Sigmoid colon (tissue), 7 donors: ENCODE measurements around the gene ADAM10. TPM values are rescaled to one million over a fixed set of nuclear protein-coding genes. Genes with fewer than 3 reads are reported as not detected.

Experiments
- DNase-seq: peaks from one replicate; pipeline ENCODE4 v3.0.0-alpha.2; 2019
- H3K27ac ChIP-seq, 4 donors: fragments of 200-600 bp; sonication (generic); one replicate each; pipeline ENCODE4 v1.5.1; 2016 to 2019; ENCODE audit warnings: mild to moderate bottlenecking in 1 of 4
- H3K27me3 ChIP-seq, 3 donors: fragments of 200-600 bp; sonication (generic); one replicate each; pipeline ENCODE4 v1.5.1; 2019; ENCODE audit warnings: mild to moderate bottlenecking in 1 of 3
- H3K36me3 ChIP-seq, 4 donors: fragments of 200-600 bp; sonication (generic); one replicate each; pipeline ENCODE4 v1.5.1; 2016 to 2019
- H3K4me1 ChIP-seq, 4 donors: fragments of 200-600 bp; sonication (generic); one replicate each; pipeline ENCODE4 v1.5.1; 2017 to 2019
- H3K4me3 ChIP-seq, 4 donors: fragments of 200-600 bp; sonication (generic); one replicate each; pipeline ENCODE4 v1.5.1; 2017 to 2019; ENCODE audit warnings: mild to moderate bottlenecking in 2 of 4, moderate library complexity in 1 of 4
- H3K9me3 ChIP-seq, 4 donors: fragments of 200-600 bp in 3 of 4; sonication (generic) in 3 of 4; one replicate each; pipeline versions ENCODE4 v1.5.1 to v1.6.1; 2013 to 2019
- CTCF ChIP-seq, 4 experiments: fragments of 450-650 bp in 3 of 4; fragments of 200-600 bp in 1 of 4; IDR thresholded peaks; one replicate each; pipeline ENCODE4 v1.5.1; 2016 to 2019; ENCODE audit warnings: antibody characterized with exemption in 4 of 4, mild to moderate bottlenecking in 3 of 4, moderate library complexity in 2 of 4
- EP300 ChIP-seq, 4 donors: sonication (generic); formaldehyde crosslinking; IDR thresholded peaks; one replicate each; pipeline ENCODE4 v1.6.1; 2017; ENCODE audit warnings: antibody characterized with exemption in 4 of 4
- POLR2A ChIP-seq, 2 donors: fragments of 450-650 bp; IDR thresholded peaks; one replicate each; pipeline ENCODE4 v1.6.1; 2016; ENCODE audit warnings: antibody characterized with exemption in 2 of 2, mild to moderate bottlenecking in 2 of 2, moderate library complexity in 2 of 2
- POLR2AphosphoS5 ChIP-seq, 4 donors: sonication (generic); formaldehyde crosslinking; IDR thresholded peaks; one replicate each; pipeline ENCODE4 v1.6.1; 2017; ENCODE audit warnings: antibody characterized with exemption in 4 of 4
- WGBS, 2 donors: extraction: QIAGEN DNeasy Blood & Tissue Kit; methylation state at CpG; one replicate each; pipeline ENCODE4 v1.1.7; 2013; 5-methylcytosine and 5-hydroxymethylcytosine counted together
- intact Hi-C: fragments of 100-400 bp; cut with DNase I; formaldehyde crosslinking; loops from one replicate; pipeline ENCODE4 v1.15.1; 2023
- polyA plus RNA-seq, 3 donors: library from polyadenylated mRNA; stranded (reverse); fragments of 200-250 nt; gene quantifications; one replicate each; pipeline ENCODE4 v1.2.3, GENCODE V29; 2013
- total RNA-seq, 4 donors: library from RNA; depleted of rRNA; stranded (reverse); fragments of >200 nt; gene quantifications; one replicate each; pipeline ENCODE4 v1.1.0, GENCODE V29; 2016
- donor health status: healthy with polysubstance abuse.
- donor health status: Bipolar disorder and iron deficiency.
- donor health status: healthy.

The ADAM10 gene
- total and polyA plus RNA-seq, 7 donors, result 6.6 to 70.9 (median 44.9) TPM

- Histone ChIP-seq H3K4me3 (no peak overlapping the region), H3K27ac (peak overlapping the region; percentile 59 to 72 (median 67)), H3K36me3 (no peaks in the 10 kb centered on the region), H3K27me3 (no peaks in the 10 kb centered on the region), H3K4me1 (peaks cover 0 to 55% (median 45%) of the 10 kb centered on the region in 4 donors), H3K9me3 (no peaks in the 10 kb centered on the region)
- intact Hi-C loops, result no loop called here
- DNase-seq, result no peak
- no peak for TF ChIP-seq POLR2A (IDR thresholded peaks at IDR 0.05)
- no peak for TF ChIP-seq EP300 (IDR thresholded peaks at IDR 0.05)
- no peak for TF ChIP-seq CTCF (IDR thresholded peaks at IDR 0.05)
- no peak for TF ChIP-seq POLR2AphosphoS5 (IDR thresholded peaks at IDR 0.05)
- WGBS, 2 donors, result 90 to 92% methylated on average over 26 of the region's 26 CpGs
These were observed 201.0 kb downstream of the ADAM10 start for GRCh38 chr15:58548308-58549012.

DNA sequence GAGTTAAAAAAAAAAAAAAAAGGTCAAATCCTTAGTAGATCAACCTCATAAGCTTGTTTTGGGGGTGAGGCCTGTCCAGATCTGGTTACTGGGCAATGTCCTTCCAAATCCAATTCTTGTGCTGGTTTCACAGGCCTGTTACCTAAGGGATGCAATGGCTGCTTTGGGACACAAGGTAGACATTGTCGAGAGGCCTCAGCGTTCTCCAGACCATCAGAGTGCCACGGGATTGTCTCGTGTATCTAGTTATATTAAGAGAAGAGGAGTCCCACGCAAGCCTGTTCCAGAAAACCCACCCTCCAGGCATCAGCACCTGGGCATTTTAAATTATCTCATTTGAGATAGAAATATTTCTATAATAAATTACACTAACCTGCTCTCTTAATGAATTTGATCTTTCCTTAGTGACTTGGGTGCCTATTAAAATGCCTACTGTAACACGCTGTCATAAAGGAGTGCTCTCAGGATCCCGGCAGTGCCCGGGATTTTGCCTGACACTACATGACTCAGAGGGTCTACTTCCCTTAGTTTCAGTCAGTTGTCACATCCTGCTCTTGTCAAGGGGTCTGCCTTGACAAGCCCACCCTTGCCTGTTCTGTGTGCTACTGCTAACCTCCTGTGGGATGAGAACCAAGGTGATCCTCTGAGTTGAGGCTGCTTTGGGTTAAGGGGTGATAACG lies 201.7 kb downstream of the ADAM10 start:
- no peak for DNase-seq
- Histone ChIP-seq H3K27me3 (no peaks in the 10 kb centered on the region), H3K36me3 (no peaks in the 10 kb centered on the region), H3K4me1 (peaks cover 0 to 55% (median 44%) of the 10 kb centered on the region in 4 donors), H3K27ac (peak overlapping the region in 3 of 4 donors; percentile 51 to 64 (median 53)), H3K9me3 (no peaks in the 10 kb centered on the region), H3K4me3 (no peak overlapping the region)
- 88 to 96% methylated on average over 9 of the region's 9 CpGs for WGBS, 2 donors
- no peak for TF ChIP-seq POLR2A (IDR thresholded peaks at IDR 0.05)
- TF ChIP-seq EP300 (IDR thresholded peaks at IDR 0.05), result no peak
- no peak for TF ChIP-seq POLR2AphosphoS5 (IDR thresholded peaks at IDR 0.05)
- no peak for TF ChIP-seq CTCF (IDR thresholded peaks at IDR 0.05)
- intact Hi-C loops, result no loop called here

GRCh38 chr15:58546635-58547627 lies 202.6 kb downstream of the ADAM10 start:
- TF ChIP-seq POLR2AphosphoS5 (IDR thresholded peaks at IDR 0.05) (peak in 1 of 4 donors; percentile 44), CTCF (IDR thresholded peaks at IDR 0.05) (no peak)
- peaks cover 0 to 47% (median 36%) of the 10 kb centered on the region in 4 donors for H3K4me1 ChIP-seq
- no peaks in the 10 kb centered on the region for H3K9me3 ChIP-seq
- no peak for DNase-seq
- no peaks in the 10 kb centered on the region for H3K27me3 ChIP-seq
- 74 to 87% methylated on average over 13 of the region's 13 CpGs for WGBS, 2 donors
- H3K36me3 ChIP-seq, result no peaks in the 10 kb centered on the region
- no peak overlapping the region for H3K4me3 ChIP-seq
- intact Hi-C loops, result no loop called here
- peak overlapping the region in 3 of 4 donors; percentile 20 to 53 (median 51) for H3K27ac ChIP-seq

GRCh38 chr15:58546066-58546591 lies 203.4 kb downstream of the ADAM10 start:
- DNase-seq, result no peak
- no peaks in the 10 kb centered on the region for H3K36me3 ChIP-seq
- H3K27ac ChIP-seq, result peak overlapping the region in 1 of 4 donors; percentile 51
- H3K4me3 ChIP-seq, result no peak overlapping the region
- H3K9me3 ChIP-seq, result no peaks in the 10 kb centered on the region
- WGBS, 2 donors, result 91 to 92% methylated on average over 9 of the region's 9 CpGs
- H3K4me1 ChIP-seq, result peaks cover 0 to 40% (median 33%) of the 10 kb centered on the region in 4 donors
- TF ChIP-seq POLR2A (IDR thresholded peaks at IDR 0.05) (no peak), CTCF (IDR thresholded peaks at IDR 0.05) (no peak), EP300 (IDR thresholded peaks at IDR 0.05) (no peak), POLR2AphosphoS5 (IDR thresholded peaks at IDR 0.05) (no peak)
- H3K27me3 ChIP-seq, result no peaks in the 10 kb centered on the region
- intact Hi-C loops, result no loop called here
